K562 (cell line): ENCODE measurements around the gene RAB6B. TPM values are rescaled to one million over a fixed set of nuclear protein-coding genes. Genes with fewer than 3 reads are reported as not detected.

Source experiments
- ATAC-seq: fragments of 200-7000 bp; cut with Tn5 transposase; 3 replicates; pipeline ENCODE4 v1.9.1; 2020; ENCODE audit warnings: moderate library complexity
- BruUV-seq: library from RNA; stranded (reverse); fragments of 400-500 nt; replicated peaks from 2 replicates; lab custom pipeline; 2021; lab: Mats Ljungman, UMichigan
- CTCF ChIA-PET: fragments of 300-600 bp; formaldehyde crosslinking; extraction: SDS; loops from one replicate; lab custom pipeline; 2021; ENCODE audit warnings: low intra/inter-chr PET ratio; lab: Yijun Ruan, JAX
- POLR2A ChIA-PET: fragments of 300-600, 350-650 bp; sonication (Branson Sonifier 250); formaldehyde crosslinking; extraction: SDS; loops from one replicate; lab custom pipeline; 2021; ENCODE audit warnings: antibody characterized with exemption, inconsistent platforms; lab: Yijun Ruan, JAX
- DNase-seq, 4 experiments: peaks; one replicate each; pipeline versions ENCODE4 v3.0.0 to v3.0.0-alpha.2; 2011 to 2018; ENCODE audit warnings: low spot score in 3 of 4, mixed read lengths in 3 of 4; ENCODE audit errors: extremely low read depth in 1 of 4
- FAIRE-seq: peaks from 2 replicates; lab custom pipeline; 2011; peaks lifted over from hg19 to GRCh38; lab: Jason Lieb, UNC
- H2AFZ ChIP-seq: 2 replicates; pipeline ENCODE4 v1.6.0; 2011; ENCODE audit warnings: low read depth, low read length, control low read depth, inconsistent platforms
- H3K27ac ChIP-seq: fragments of 200-600 bp; 3 replicates; pipeline ENCODE4 v1.8.0; 2011; ENCODE audit warnings: low read depth, mild to moderate bottlenecking, control low read depth, inconsistent platforms, low read length, moderate library complexity, mixed read lengths; ENCODE audit errors: extremely low read depth
- H3K27me3 ChIP-seq, 2 experiments: fragments of 300-600 bp in 1 of 2; 2 replicates in 1 of 2; 3 replicates in 1 of 2; pipeline versions ENCODE4 v1.6.0 to v1.8.0; 2011; ENCODE audit warnings: inconsistent platforms in 2 of 2, low read length in 2 of 2, mild to moderate bottlenecking in 1 of 2, mixed read lengths in 1 of 2, moderate library complexity in 1 of 2; ENCODE audit not compliant: control insufficient read depth in 2 of 2, insufficient read depth in 2 of 2
- H3K36me3 ChIP-seq: fragments of 300-600 bp; 3 replicates; pipeline ENCODE4 v1.8.0; 2011; ENCODE audit warnings: mild to moderate bottlenecking, low read length, inconsistent platforms; ENCODE audit not compliant: control insufficient read depth, insufficient read depth
- H3K4me1 ChIP-seq, 2 experiments: fragments of 200-600 bp in 1 of 2; replicated peaks in 1 of 2; 2 replicates in 1 of 2; 3 replicates in 1 of 2; pipeline versions ENCODE4 v1.5.1 to v1.8.0; 2011; ENCODE audit warnings: inconsistent platforms in 2 of 2, low read length in 2 of 2, mild to moderate bottlenecking in 1 of 2, mixed read lengths in 1 of 2, moderate library complexity in 1 of 2; ENCODE audit not compliant: control insufficient read depth in 2 of 2, insufficient read depth in 2 of 2
- H3K4me2 ChIP-seq: 2 replicates; pipeline ENCODE4 v1.6.1; 2011; ENCODE audit warnings: low read length, control low read depth, inconsistent platforms, mixed read lengths; ENCODE audit not compliant: insufficient read depth
- H3K4me3 ChIP-seq: fragments of 200-600 bp; sonication (generic), shearing (Covaris generic); 2 replicates; pipeline ENCODE4 v1.5.1; 2016; ENCODE audit warnings: control low read depth, inconsistent platforms
- H3K79me2 ChIP-seq: fragments of 200-600 bp; 3 replicates; pipeline ENCODE4 v1.8.0; 2011; ENCODE audit warnings: low read length, inconsistent platforms; ENCODE audit not compliant: control insufficient read depth, insufficient read depth
- H3K9ac ChIP-seq, 2 experiments: 2 replicates each; pipeline versions ENCODE4 v1.6.0 to v1.6.1; 2011; ENCODE audit warnings: low read depth in 2 of 2, low read length in 2 of 2, control low read depth in 1 of 2, inconsistent platforms in 1 of 2, mild to moderate bottlenecking in 1 of 2, mixed read lengths in 1 of 2; ENCODE audit not compliant: insufficient read depth in 1 of 2
- H3K9me1 ChIP-seq: one replicate; pipeline ENCODE4 v1.6.0; 2011; ENCODE audit warnings: inconsistent platforms, mild to moderate bottlenecking, low read length, moderate library complexity; ENCODE audit not compliant: control insufficient read depth, insufficient read depth
- H3K9me3 ChIP-seq: replicated peaks from 2 replicates; pipeline ENCODE4 v1.5.1; 2011; ENCODE audit warnings: low read depth, low read length, inconsistent platforms; ENCODE audit not compliant: control insufficient read depth, insufficient read depth
- H4K20me1 ChIP-seq: replicated peaks from 2 replicates; pipeline ENCODE4 v1.6.1; 2011; ENCODE audit warnings: low read length, inconsistent platforms, mixed read lengths; ENCODE audit not compliant: control insufficient read depth, insufficient read depth
- ATF7 ChIP-seq: fragments of 450-650 bp; IDR thresholded peaks from 2 replicates; pipeline ENCODE4 v1.7.1; 2014; ENCODE audit warnings: mild to moderate bottlenecking, moderate library complexity
- BRD9 ChIP-seq: fragments of 450-650 bp; IDR thresholded peaks from 2 replicates; pipeline ENCODE4 v1.6.1; 2018; ENCODE audit warnings: low read depth; ENCODE audit not compliant: partially characterized antibody
- CBX8 ChIP-seq: fragments of 200-600 bp; sonication (generic); IDR thresholded peaks from 2 replicates; pipeline ENCODE4 v1.6.1; 2012; ENCODE audit warnings: borderline replicate concordance, mixed run types, low read depth, mild to moderate bottlenecking, moderate library complexity, mixed read lengths, low read length, control low read depth, inconsistent platforms; ENCODE audit not compliant: poor library complexity, severe bottlenecking; ENCODE audit errors: extremely low read depth
- MBD2 ChIP-seq: sonication (generic); IDR thresholded peaks from 2 replicates; pipeline ENCODE4 v1.6.1; 2016; ENCODE audit warnings: low read depth, borderline replicate concordance
- SMARCB1 ChIP-seq: IDR thresholded peaks from 2 replicates; pipeline ENCODE4 v1.6.1; 2011; ENCODE audit warnings: improper control_type of control experiment, low read depth; ENCODE audit not compliant: insufficient read length
- TEAD1 ChIP-seq, 2 experiments: fragments of 450-650 bp in 1 of 2; sonication (generic) in 1 of 2; formaldehyde crosslinking; IDR thresholded peaks; 2 replicates each; pipeline versions ENCODE4 v1.4.0 to v1.8.0; 2020 to 2022; ENCODE audit warnings: mild to moderate bottlenecking in 2 of 2, missing genetic modification reagents in 1 of 2
- ZBTB1 ChIP-seq: sonication (generic); formaldehyde crosslinking; IDR thresholded peaks from 2 replicates; pipeline ENCODE4 v1.8.1; 2023; ENCODE audit warnings: missing genetic modification reagents, low read depth, mild to moderate bottlenecking, borderline replicate concordance
- WGBS: fragments of 100-300 bp; shearing (Covaris generic); methylation state at CpG from one replicate; pipeline ENCODE4 v1.1.6; 2016; ENCODE audit warnings: low coverage, mixed read lengths; ENCODE audit not compliant: insufficient coverage; ENCODE audit errors: missing lambda C conversion rate; 5-methylcytosine and 5-hydroxymethylcytosine counted together
- in situ Hi-C: fragments of 300-500 bp; cut with MboI; formaldehyde crosslinking; loops from 4 replicates; pipeline ENCODE4 v1.15.0; 2018; ENCODE audit warnings: inconsistent platforms, mixed read lengths
- intact Hi-C: fragments of 100-400 bp; cut with micrococcal nuclease; formaldehyde crosslinking; loops from 2 replicates; pipeline ENCODE4 v1.14.2; 2022
- polyA plus RNA-seq, 8 experiments: library from polyadenylated mRNA; depleted of rRNA in 4 of 8; stranded (reverse) in 5 of 8; unstranded in 3 of 8; fragments of >200 nt; fragmentation: Nextera tagmentation in 2 of 8; fragmentation: Illumina TruSeq in 1 of 8; extraction: Ambion mirVana in 2 of 8; extraction: Trizol in 1 of 8; gene quantifications; 2 replicates each; pipeline versions ENCODE4 v1.2.1 to v1.2.3, GENCODE V29; 2011 to 2014; ENCODE audit warnings: inconsistent platforms in 1 of 8, missing spikeins in 1 of 8
- total RNA-seq, 7 experiments: library from RNA; depleted of rRNA in 6 of 7; stranded (reverse); fragments of >200 nt in 6 of 7; fragmentation: Illumina TruSeq in 2 of 7; extraction: Trizol in 2 of 7; gene quantifications; 2 replicates each; pipeline versions ENCODE4 v1.2.1 to v1.2.3, GENCODE V29; 2011 to 2021; ENCODE audit warnings: low replicate concordance in 1 of 7
- TF ChIP-seq, protein P1 (sequence below): fragments of 250-450 bp; sonication (Bioruptor Pico); IDR thresholded peaks from 2 replicates; pipeline ENCODE4 v1.8.0; 2022; ENCODE audit warnings: moderate library complexity, mild to moderate bottlenecking, inconsistent platforms

Gene RAB6B
- total and polyA plus RNA-seq, 9 of the 15 experiments (the other 6 are each of a cell fraction or from before 2014, with no cell fraction given), result 0.60 to 18.1 (median 1.5) TPM

DNA sequence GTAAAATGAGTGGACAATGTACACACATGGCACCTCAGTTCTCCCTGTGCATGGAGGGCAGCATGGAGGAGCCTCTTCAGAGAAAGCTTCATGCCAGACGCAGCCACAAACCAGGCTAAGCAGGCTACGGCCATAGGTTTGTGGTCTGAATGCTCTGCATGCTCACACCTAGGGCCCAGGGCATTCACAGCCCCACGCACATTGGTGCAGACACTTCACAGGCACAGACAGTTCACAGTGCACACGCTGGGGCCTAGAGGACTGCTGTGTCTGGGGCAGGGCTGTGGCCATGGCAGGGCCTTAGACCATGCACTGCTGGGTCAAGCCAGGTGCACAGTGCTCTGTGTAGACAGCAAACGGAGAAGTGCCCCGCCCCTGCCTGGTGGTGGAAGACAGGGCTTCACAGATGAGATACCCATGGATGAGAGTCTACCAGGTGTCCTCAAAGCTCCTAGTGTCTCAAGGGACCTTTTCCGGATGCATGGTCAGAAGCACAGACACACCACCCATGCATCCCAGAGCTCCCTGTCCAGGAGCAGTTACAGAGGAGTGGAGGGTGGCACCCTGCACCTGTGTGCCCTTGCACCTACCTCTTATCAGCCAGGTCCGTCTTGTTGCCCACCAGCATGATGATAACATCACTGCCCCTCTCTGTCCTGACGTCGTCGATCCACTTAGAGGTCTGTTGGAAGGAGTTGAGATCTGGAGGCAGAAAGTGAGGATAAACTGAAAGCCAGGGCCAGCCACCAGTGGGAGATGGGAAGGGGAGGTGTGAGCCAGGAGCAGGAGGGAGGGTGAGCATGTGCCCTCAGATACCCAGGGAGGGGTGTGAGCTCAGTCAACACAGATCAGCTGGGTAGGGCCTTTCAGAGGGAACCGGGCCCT is 56.5 kb downstream of the RAB6B start (continued):
- TF ChIP-seq, protein P1, sequence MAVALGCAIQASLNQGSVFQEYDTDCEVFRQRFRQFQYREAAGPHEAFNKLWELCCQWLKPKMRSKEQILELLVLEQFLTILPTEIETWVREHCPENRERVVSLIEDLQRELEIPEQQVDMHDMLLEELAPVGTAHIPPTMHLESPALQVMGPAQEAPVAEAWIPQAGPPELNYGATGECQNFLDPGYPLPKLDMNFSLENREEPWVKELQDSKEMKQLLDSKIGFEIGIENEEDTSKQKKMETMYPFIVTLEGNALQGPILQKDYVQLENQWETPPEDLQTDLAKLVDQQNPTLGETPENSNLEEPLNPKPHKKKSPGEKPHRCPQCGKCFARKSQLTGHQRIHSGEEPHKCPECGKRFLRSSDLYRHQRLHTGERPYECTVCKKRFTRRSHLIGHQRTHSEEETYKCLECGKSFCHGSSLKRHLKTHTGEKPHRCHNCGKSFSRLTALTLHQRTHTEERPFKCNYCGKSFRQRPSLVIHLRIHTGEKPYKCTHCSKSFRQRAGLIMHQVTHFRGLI (CRISPR knock-in tag), result no peak
- TF ChIP-seq SMARCB1 (no peak), TEAD1 (CRISPR knock-in tag; IDR thresholded peaks at IDR 0.05) (no peak), CBX8 (no peak), ATF7 (no peak)

DNA sequence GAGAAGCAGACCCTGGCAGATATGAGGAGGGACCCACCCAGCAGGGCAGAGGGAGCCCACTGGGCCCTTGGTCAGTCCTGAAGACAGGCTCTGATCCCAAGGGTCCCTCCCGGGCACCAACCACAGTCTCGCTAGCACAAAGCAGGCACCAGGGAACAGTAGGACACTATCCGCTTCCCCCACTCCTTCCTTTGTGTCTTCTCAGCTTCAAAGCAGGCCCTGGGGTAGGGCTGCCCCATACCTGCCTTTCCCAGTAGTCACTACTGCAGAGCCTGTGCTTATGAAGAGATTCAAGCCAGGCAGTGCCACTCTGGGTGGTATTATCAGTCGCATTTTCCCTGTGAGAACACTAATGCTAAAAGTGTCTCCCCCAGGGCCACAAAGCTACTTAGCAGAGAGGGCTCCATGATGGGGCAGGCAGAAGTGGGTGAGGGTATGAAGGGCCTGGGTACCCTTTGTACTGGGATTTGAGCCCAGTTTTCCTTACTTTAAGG is 57.3 kb downstream of the RAB6B start:
- POLR2A ChIA-PET, result no interaction called here
- intact Hi-C loops, result no loop called here
- Histone ChIP-seq H3K27me3 (no peaks in the 10 kb centered on the region), H4K20me1 (no peaks in the 10 kb centered on the region), H3K9ac (no peak overlapping the region), H3K79me2 (no peaks in the 10 kb centered on the region), H3K9me1 (no peaks in the 10 kb centered on the region), H3K9me3 (no peaks in the 10 kb centered on the region), H3K4me3 (no peak overlapping the region), H3K36me3 (no peaks in the 10 kb centered on the region), H3K4me2 (no peak overlapping the region), H2AFZ (no peak overlapping the region), H3K4me1 (peaks cover 0 to 9% of the 10 kb centered on the region in 2 experiments; a peak in 2 of 5 replicates), H3K27ac (no peak overlapping the region)
- in situ Hi-C loops, result no loop called here
- ATAC-seq, result no peak
- TF ChIP-seq ZBTB1 (no peak), BRD9 (no peak), MBD2 (no peak)
- no peak for FAIRE-seq
- BruUV-seq, result no TSS peak
- CTCF ChIA-PET, result no interaction called here
- 39% methylated on average over 4 of the region's 4 CpGs for WGBS
- DNase-seq, result no peak
